BE2C (cell line): Measurements from ENCODE around the gene HES5.

ENCODE experiments used
- DNase-seq: peaks from one replicate; pipeline ENCODE4 v3.0.0-alpha.2; 2020
- H3K27me3 ChIP-seq: fragments of 250-450 bp; sonication (Bioruptor Pico); 2 replicates; pipeline ENCODE4 v1.5.1; 2020; ENCODE audit warnings: mild to moderate bottlenecking
- H3K36me3 ChIP-seq: fragments of 250-450 bp; sonication (Bioruptor Pico); 2 replicates; pipeline ENCODE4 v1.5.1; 2020; ENCODE audit warnings: mild to moderate bottlenecking
- H3K4me1 ChIP-seq: fragments of 250-450 bp; sonication (Bioruptor Pico); 2 replicates; pipeline ENCODE4 v1.5.1; 2020
- H3K4me3 ChIP-seq: 2 replicates; pipeline ENCODE4 v1.5.1; 2011; ENCODE audit warnings: low read depth, low read length
- H3K9me3 ChIP-seq: fragments of 250-450 bp; sonication (Bioruptor Pico); 2 replicates; pipeline ENCODE4 v1.5.1; 2020
- CTCF ChIP-seq: IDR thresholded peaks from 2 replicates; pipeline ENCODE4 v1.5.1; 2012; ENCODE audit warnings: mild to moderate bottlenecking, low read depth, low read length

Gene HES5

DNA sequence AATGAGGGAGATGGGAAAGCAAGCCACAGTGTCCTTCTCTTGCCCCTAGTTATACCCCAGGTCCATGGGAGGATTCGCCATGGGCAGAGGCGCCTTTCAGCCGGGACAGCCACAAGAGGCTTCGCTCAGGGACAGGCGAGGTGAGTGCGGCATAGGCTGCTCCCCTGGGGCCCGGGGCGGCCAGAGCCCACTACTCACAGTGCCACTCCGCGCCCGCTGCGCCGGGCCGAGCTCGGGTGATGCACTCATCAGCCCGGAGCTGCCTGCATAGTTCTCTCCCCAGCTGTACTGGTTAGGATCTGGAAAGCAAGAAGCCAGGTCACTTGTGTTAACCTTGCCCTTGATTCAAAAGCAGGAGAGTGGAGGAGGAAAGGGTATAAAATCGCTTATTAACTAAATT, 12.1 kb downstream of the HES5 start:
- Histone ChIP-seq H3K4me1 (no peaks in the 10 kb centered on the region), H3K9me3 (no peaks in the 10 kb centered on the region), H3K27me3 (no peaks in the 10 kb centered on the region), H3K36me3 (peaks cover 34% of the 10 kb centered on the region), H3K4me3 (no peak overlapping the region)
- DNase-seq = no peak
- no peak for TF ChIP-seq CTCF

DNA sequence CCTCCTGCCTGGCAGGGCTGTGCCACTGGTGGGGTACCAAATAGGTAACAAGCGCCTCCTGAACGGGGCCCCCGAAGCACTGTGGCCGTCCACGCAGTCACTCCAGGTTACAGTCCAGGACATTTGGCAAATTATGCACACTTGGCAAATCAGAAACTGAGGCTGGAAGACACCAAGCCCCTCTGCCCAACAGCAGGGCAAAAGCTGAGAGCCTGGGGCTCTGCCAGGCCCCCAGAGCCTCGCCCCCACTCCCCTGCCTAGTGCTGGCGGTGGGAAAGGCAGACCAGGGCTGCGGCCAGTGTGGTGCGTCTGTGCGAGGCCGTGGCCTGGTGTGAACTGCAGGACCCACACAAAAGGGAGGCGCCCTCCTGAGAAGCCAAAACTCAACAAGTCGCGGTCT, 13.1 kb downstream of the HES5 start:
- no peak for DNase-seq
- H3K36me3 ChIP-seq = peaks cover 34% of the 10 kb centered on the region
- H3K27me3 ChIP-seq = no peaks in the 10 kb centered on the region
- no peaks in the 10 kb centered on the region for H3K4me1 ChIP-seq
- no peaks in the 10 kb centered on the region for H3K9me3 ChIP-seq
- no peak overlapping the region for H3K4me3 ChIP-seq
- TF ChIP-seq CTCF = no peak

DNA sequence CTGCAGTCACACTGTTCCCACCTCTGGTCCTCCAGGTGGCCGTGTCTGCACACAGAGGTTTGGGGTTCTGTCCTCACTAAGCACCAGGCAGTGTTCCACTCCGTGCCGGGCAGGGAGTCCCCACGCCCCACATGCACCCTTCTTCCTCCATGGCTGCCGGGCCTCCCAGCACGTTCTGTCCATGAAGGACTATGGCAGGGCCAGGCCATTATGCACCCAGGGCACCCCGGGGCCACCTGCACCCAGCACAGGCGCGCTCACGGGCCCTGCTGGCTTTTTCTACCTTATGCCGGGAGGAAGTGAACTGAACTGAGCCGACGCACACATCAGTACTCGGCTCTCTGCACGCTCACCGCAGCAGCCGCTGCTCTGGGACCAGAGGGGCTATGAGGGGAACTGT, 13.9 kb downstream of the HES5 start:
- H3K36me3 ChIP-seq = peaks cover 34% of the 10 kb centered on the region
- TF ChIP-seq CTCF = no peak
- no peak for DNase-seq
- no peaks in the 10 kb centered on the region for H3K9me3 ChIP-seq
- H3K4me1 ChIP-seq = no peaks in the 10 kb centered on the region
- no peaks in the 10 kb centered on the region for H3K27me3 ChIP-seq
- no peak overlapping the region for H3K4me3 ChIP-seq

- H3K4me3 ChIP-seq = no peak overlapping the region
- H3K36me3 ChIP-seq = peaks cover 32% of the 10 kb centered on the region
- no peaks in the 10 kb centered on the region for H3K4me1 ChIP-seq
- DNase-seq = no peak
- no peaks in the 10 kb centered on the region for H3K27me3 ChIP-seq
- no peak for TF ChIP-seq CTCF
- H3K9me3 ChIP-seq = no peaks in the 10 kb centered on the region
These were observed 14.3 kb downstream of the HES5 start for GRCh38 chr1:2515763-2516080.

DNA sequence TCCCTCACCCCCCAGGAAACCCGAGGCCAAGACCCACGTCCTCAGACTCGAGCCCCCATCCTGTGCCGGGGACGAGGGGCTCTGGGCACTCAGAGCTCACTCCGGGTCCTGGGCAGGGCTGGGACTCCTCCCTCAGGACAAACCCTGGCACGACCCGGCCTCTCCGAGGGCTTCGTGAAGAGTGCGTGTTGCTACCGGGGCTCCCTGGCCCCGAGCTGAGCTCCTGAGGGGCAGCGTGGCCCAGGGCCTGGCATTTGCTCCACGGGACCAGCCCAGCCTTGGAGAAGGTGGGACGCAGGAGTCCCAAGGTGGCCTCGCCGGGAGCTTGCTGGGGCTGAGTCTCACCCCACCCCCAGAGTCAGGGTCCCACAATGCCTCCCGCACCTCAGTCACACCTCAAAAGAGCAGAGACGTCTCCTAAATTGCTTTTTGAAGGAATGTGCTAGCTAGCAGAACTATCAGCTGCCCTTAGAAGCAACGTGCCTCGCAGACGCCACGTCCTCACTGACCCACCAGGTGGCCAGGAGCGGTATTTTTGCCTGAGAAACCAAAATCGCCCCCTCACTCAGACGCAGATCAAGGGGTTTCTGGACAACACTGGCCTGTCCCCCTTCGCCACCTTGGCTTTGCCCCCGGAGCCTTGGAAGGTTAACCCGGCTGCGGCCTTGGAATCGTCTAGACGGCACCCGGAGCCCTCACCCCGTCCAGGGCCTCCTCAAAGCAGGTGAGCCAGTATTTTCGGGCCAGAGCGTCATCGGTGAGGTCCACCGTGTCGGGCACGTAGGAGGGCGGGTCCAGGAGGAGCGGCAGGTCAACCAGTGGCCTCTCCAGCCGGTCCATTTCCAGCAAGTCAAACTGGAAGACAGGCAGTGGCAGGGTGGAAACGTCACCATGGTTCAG, 14.9 kb downstream of the HES5 start:
- Histone ChIP-seq H3K4me3 (no peak overlapping the region), H3K27me3 (no peaks in the 10 kb centered on the region), H3K36me3 (peaks cover 30% of the 10 kb centered on the region), H3K9me3 (no peaks in the 10 kb centered on the region), H3K4me1 (no peaks in the 10 kb centered on the region)
- DNase-seq = no peak
- TF ChIP-seq CTCF = 0 out of 2 replicates have a peak, but pooled peaks have one; percentile 11

- no peak for DNase-seq
- Histone ChIP-seq H3K27me3 (no peaks in the 10 kb centered on the region), H3K36me3 (peaks cover 26% of the 10 kb centered on the region), H3K9me3 (no peaks in the 10 kb centered on the region), H3K4me1 (no peaks in the 10 kb centered on the region), H3K4me3 (no peak overlapping the region)
- TF ChIP-seq CTCF = no peak
These were observed 16.0 kb downstream of the HES5 start for GRCh38 chr1:2513939-2514652.
